ENCODE data around the gene SH2B3. TPM values are rescaled to one million over a fixed set of nuclear protein-coding genes. Genes with fewer than 3 reads are reported as not detected.
A peak's percentile ranks its signal among the peaks of the same experiment; 100 is the strongest.

The SH2B3 gene
- total and polyA plus RNA-seq, 2 experiments from 2014 or later = 5.5 to 11.6 TPM

DNA sequence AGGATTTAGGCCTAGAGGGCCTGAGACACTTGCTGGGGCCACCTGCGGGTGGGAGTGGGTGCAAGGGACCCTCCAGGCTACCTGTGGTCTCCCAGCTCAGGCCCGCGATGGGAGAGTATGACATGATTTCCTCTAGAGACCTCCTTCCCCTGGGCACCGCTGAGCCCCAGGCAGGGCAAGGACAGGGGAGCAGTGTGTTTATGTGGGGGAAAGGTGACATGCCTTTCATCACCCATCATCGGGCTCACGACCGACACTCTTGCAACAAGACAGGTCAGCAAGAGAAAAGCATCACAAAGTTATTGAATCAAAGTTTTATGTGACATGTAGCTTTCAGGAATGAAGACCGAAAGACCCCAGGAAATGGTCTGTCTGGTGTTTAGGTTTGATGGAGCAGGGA, 19.9 kb downstream of the SH2B3 start:
- Histone ChIP-seq H3K4me1 (ENCODE audit: low read depth) (peaks cover 9% of the 10 kb centered on the region), H3K9me3 (ENCODE audit: low read depth) (no peaks in the 10 kb centered on the region), H3K4me3 (no peak overlapping the region), H3K27me3 (no peaks in the 10 kb centered on the region), H3K36me3 (no peaks in the 10 kb centered on the region), H3K27ac (peak overlapping the region; percentile 31)
- TF ChIP-seq, protein P1, sequence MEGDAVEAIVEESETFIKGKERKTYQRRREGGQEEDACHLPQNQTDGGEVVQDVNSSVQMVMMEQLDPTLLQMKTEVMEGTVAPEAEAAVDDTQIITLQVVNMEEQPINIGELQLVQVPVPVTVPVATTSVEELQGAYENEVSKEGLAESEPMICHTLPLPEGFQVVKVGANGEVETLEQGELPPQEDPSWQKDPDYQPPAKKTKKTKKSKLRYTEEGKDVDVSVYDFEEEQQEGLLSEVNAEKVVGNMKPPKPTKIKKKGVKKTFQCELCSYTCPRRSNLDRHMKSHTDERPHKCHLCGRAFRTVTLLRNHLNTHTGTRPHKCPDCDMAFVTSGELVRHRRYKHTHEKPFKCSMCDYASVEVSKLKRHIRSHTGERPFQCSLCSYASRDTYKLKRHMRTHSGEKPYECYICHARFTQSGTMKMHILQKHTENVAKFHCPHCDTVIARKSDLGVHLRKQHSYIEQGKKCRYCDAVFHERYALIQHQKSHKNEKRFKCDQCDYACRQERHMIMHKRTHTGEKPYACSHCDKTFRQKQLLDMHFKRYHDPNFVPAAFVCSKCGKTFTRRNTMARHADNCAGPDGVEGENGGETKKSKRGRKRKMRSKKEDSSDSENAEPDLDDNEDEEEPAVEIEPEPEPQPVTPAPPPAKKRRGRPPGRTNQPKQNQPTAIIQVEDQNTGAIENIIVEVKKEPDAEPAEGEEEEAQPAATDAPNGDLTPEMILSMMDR (IDR thresholded peaks at IDR 0.05; ENCODE audit: low read depth, low read length) = no peak
- DNase-seq (ENCODE audit: low read depth in 1 of 2, low spot score in 1 of 2) = no peak

DNA sequence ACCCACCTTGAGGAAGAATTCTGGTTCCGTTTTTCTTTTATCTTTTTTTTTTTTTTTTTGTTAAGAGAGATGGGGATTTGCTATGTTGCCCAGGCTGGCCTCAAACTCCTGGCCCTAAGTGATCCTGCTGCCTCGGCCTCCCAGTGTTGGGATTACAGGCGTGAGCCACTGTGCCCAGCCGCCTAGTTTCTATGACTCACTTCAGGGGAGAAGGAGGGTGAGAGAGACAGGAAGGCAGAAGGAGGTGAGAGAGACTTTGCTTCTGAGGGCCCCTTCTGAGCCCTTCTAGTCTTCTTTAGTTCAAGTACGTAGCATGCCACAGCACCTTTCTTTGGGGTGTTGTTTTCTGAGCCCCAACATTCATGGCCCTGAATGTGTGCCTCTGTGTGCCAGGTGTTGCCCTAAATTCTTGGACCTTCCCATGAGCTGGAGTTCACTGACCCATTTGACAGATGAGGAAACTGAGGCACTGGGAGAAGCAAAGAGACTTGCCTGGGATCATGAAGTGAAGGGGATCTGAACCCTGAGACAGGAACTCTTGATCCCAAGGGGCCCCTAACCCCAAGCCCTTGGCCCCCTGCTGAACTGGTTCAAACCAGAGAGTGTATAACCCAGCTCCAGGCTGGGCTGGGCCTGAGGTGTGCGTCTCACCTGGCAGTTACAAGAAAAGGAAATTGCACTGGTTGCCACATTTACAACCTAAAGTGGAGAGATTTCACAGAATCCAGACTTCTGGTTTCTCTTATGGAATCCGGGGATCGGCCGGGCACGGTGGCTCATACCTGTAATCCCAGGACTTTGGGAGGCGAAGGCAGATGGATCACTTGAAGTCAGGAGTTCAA, 20.8 kb downstream of the SH2B3 start:
- Histone ChIP-seq H3K9me3 (ENCODE audit: low read depth) (no peaks in the 10 kb centered on the region), H3K4me1 (ENCODE audit: low read depth) (peaks cover 9% of the 10 kb centered on the region), H3K27me3 (no peaks in the 10 kb centered on the region), H3K27ac (no peak overlapping the region), H3K36me3 (no peaks in the 10 kb centered on the region), H3K4me3 (no peak overlapping the region)
- DNase-seq (ENCODE audit: low read depth in 1 of 2, low spot score in 1 of 2) = no peak
- TF ChIP-seq, protein P1 (IDR thresholded peaks at IDR 0.05; ENCODE audit: low read depth, low read length) = no peak

DNA sequence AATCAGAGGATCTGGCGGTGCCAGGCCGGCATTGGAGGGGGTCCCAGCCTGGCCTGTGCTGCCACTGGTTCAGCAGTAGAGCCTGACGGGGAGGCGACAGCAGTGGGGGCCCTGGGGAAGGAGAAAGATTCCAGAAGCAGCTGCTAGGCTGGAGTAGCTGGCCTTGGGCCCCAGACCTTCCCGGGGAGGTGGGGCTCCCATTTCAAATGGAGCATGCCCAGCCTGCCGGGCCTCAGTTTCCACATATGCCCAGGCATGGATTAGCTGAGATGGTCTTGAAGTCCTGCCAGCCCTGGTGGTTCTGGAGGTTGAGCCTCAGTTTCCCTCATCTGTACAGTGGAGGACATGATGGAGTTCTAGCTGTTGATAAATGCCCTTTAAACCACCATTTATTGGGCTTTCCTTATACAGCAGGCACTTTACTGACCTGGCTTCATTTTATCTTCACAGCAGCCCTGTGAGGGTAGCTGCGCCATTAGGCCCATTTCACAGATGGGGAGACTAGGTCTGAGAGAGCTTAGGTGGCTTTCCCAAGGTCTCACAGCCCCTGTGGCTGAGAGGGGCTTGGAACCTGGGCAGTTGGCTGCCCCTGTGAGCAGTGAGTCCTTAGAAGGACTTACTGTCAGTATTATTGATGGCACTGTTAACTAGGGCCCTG, 21.8 kb downstream of the SH2B3 start:
- no peak for DNase-seq (ENCODE audit: low read depth in 1 of 2, low spot score in 1 of 2)
- Histone ChIP-seq H3K4me3 (no peak overlapping the region), H3K4me1 (ENCODE audit: low read depth) (peaks cover 9% of the 10 kb centered on the region), H3K36me3 (no peaks in the 10 kb centered on the region), H3K27ac (no peak overlapping the region), H3K9me3 (ENCODE audit: low read depth) (no peaks in the 10 kb centered on the region), H3K27me3 (no peaks in the 10 kb centered on the region)
- TF ChIP-seq, protein P1 (IDR thresholded peaks at IDR 0.05; ENCODE audit: low read depth, low read length) = no peak

DNA sequence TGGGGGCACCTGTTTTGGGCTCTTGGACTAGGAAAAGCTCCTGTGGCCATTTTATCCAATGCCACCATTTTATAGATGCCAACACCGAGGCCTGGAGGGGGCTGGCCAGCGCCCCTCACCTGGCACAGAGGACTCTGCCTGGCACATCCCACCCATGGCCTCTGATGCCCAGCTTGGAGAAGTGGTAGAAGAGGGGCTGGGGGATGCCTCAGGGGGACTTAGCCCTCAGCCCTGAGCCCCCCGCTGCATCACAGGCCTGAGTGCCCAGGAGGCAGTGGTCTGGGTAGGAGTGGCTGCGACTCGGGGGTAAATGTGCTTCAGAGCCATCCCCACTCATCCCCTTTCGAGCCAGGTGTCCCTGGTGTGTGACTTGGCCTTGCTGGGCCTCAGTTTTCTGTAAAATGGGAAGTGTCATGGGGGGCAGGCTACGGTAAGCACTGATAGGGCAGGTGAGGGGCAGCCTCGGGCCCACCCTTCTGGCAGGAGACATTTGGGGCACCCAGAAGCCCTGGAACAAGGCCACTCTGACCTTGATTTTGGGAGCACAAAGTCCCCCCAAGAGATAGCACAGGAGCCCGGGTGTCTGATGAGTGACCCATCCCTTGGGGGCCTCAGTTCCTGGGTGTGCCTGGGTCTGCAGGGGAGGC, 22.5 kb downstream of the SH2B3 start:
- Histone ChIP-seq H3K4me1 (ENCODE audit: low read depth) (peaks cover 9% of the 10 kb centered on the region), H3K9me3 (ENCODE audit: low read depth) (no peaks in the 10 kb centered on the region), H3K27me3 (no peaks in the 10 kb centered on the region), H3K36me3 (no peaks in the 10 kb centered on the region), H3K4me3 (no peak overlapping the region), H3K27ac (no peak overlapping the region)
- TF ChIP-seq, protein P1 (IDR thresholded peaks at IDR 0.05; ENCODE audit: low read depth, low read length) = no peak
- no peak for DNase-seq (ENCODE audit: low read depth in 1 of 2, low spot score in 1 of 2)

DNA sequence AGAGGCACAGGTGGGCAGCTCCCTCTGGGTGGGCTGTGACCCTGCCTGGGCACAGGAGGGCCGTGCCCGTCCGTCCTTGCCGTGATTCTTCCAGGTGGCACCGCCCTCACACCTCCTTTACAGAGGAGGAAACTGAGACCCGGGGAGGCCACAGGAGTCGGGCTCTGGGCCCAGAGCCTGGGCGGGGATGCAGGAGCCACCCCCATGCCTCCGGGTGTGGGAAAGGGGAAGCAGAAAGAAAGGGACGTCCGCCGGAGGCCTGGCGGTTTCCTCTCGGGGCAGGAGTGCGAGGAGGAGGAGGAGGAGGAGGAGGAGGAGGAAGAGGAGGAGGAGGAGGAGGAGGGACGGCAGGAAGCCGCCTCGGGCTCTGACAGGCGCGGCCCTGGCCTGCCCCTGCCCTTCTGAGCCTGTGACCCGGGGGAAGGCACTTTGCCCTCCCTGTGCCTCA, 23.0 kb downstream of the SH2B3 start:
- H3K4me1 ChIP-seq (ENCODE audit: low read depth) = peaks cover 9% of the 10 kb centered on the region
- no peaks in the 10 kb centered on the region for H3K27me3 ChIP-seq
- H3K36me3 ChIP-seq = no peaks in the 10 kb centered on the region

More for the DNA sequence above, 23.0 kb downstream of the SH2B3 start:
- Histone ChIP-seq H3K4me3 (no peak overlapping the region), H3K27ac (no peak overlapping the region), H3K9me3 (ENCODE audit: low read depth) (no peaks in the 10 kb centered on the region)
- TF ChIP-seq, protein P1 (IDR thresholded peaks at IDR 0.05; ENCODE audit: low read depth, low read length) = no peak
- peak in 1 of 2 donors; percentile 39 for DNase-seq (ENCODE audit: low read depth in 1 of 2, low spot score in 1 of 2)
